HepG2 (cell line): Measurements from ENCODE around the gene RECK. TPM values are rescaled to one million over a fixed set of nuclear protein-coding genes. Genes with fewer than 3 reads are reported as not detected.
A peak's percentile ranks its signal among the peaks of the same experiment; 100 is the strongest.

Experiments used
- ATAC-seq: fragments of 200-7000 bp; cut with Tn5 transposase; 3 replicates; pipeline ENCODE4 v1.9.1; 2020; ENCODE audit warnings: mild to moderate bottlenecking, moderate library complexity
- BruUV-seq: library from RNA; stranded (reverse); fragments of 400-500 nt; replicated peaks from 2 replicates; lab custom pipeline; 2021; lab: Mats Ljungman, UMichigan
- CTCF ChIA-PET: fragments of 300-600 bp; formaldehyde crosslinking; extraction: SDS; loops from one replicate; lab custom pipeline; 2021; ENCODE audit warnings: low total read pairs, inconsistent platforms, low intra/inter-chr PET ratio; lab: Yijun Ruan, JAX
- POLR2A ChIA-PET: fragments of 350-600 bp; sonication (Branson Sonifier 250); formaldehyde crosslinking; loops from one replicate; lab custom pipeline; 2020; ENCODE audit warnings: antibody characterized with exemption, inconsistent platforms; lab: Yijun Ruan, JAX
- DNase-seq: peaks from one replicate; pipeline ENCODE4 v3.0.0-alpha.2; 2015; ENCODE audit warnings: low spot score
- FAIRE-seq: peaks from 3 replicates; lab custom pipeline; 2011; peaks lifted over from hg19 to GRCh38; lab: Jason Lieb, UNC
- H2AFZ ChIP-seq: one replicate; pipeline ENCODE4 v1.6.1; 2011; ENCODE audit warnings: low read length, inconsistent platforms
- H3K27ac ChIP-seq: fragments of 300-600 bp; 3 replicates; pipeline ENCODE4 v1.8.0; 2011; ENCODE audit warnings: mixed run types, mild to moderate bottlenecking, mixed read lengths, low read length, inconsistent platforms; ENCODE audit not compliant: insufficient read depth; ENCODE audit errors: extremely low read length
- H3K27me3 ChIP-seq, 2 experiments: fragments of 200-600 bp in 1 of 2; 2 replicates in 1 of 2; 3 replicates in 1 of 2; pipeline versions ENCODE4 v1.6.0 to v1.8.0; 2011; ENCODE audit warnings: low read length in 2 of 2, mild to moderate bottlenecking in 2 of 2, moderate library complexity in 2 of 2, inconsistent platforms in 1 of 2; ENCODE audit not compliant: insufficient read depth in 2 of 2, control insufficient read depth in 1 of 2
- H3K36me3 ChIP-seq, 2 experiments: fragments of 200-600 bp in 1 of 2; replicated peaks in 1 of 2; 2 replicates in 1 of 2; 3 replicates in 1 of 2; pipeline versions ENCODE4 v1.5.1 to v1.8.0; 2011; ENCODE audit warnings: low read length in 2 of 2, inconsistent platforms in 1 of 2; ENCODE audit not compliant: insufficient read depth in 2 of 2, control insufficient read depth in 1 of 2
- H3K4me1 ChIP-seq: 2 replicates; pipeline ENCODE4 v1.5.1; 2012; ENCODE audit warnings: low read length, inconsistent platforms; ENCODE audit not compliant: insufficient read depth
- H3K4me2 ChIP-seq: 2 replicates; pipeline ENCODE4 v1.6.0; 2011; ENCODE audit warnings: low read depth, low read length, inconsistent platforms
- H3K4me3 ChIP-seq, 3 experiments: fragments of 200-600 bp in 1 of 3; sonication (generic), shearing (Covaris generic) in 1 of 3; replicated peaks in 1 of 3; 2 replicates each; pipeline ENCODE4 v1.5.1; 2011 to 2016; ENCODE audit warnings: low read length in 3 of 3, inconsistent platforms in 2 of 3, low read depth in 2 of 3, mild to moderate bottlenecking in 2 of 3, control low read depth in 1 of 3, mixed read lengths in 1 of 3; ENCODE audit not compliant: insufficient read depth in 1 of 3
- H3K79me2 ChIP-seq: one replicate; pipeline ENCODE4 v1.6.1; 2011; ENCODE audit warnings: low read length, inconsistent platforms; ENCODE audit not compliant: insufficient read depth
- H3K9ac ChIP-seq: 2 replicates; pipeline ENCODE4 v1.6.0; 2011; ENCODE audit warnings: mild to moderate bottlenecking, low read depth, low read length, inconsistent platforms; ENCODE audit not compliant: insufficient read depth
- H3K9me3 ChIP-seq: 2 replicates; pipeline ENCODE4 v1.5.1; 2012; ENCODE audit warnings: mild to moderate bottlenecking, low read length
- H4K20me1 ChIP-seq: 2 replicates; pipeline ENCODE4 v1.6.0; 2011; ENCODE audit warnings: inconsistent platforms, mild to moderate bottlenecking, low read length, moderate library complexity; ENCODE audit not compliant: insufficient read depth
- CEBPB ChIP-seq: IDR thresholded peaks from 2 replicates; pipeline ENCODE4 v1.6.1; 2011; ENCODE audit warnings: low read depth, low read length, improper control_type of control experiment, borderline replicate concordance
- DMAP1 ChIP-seq: IDR thresholded peaks from 2 replicates; pipeline ENCODE4 v1.6.1; 2016
- HCFC1 ChIP-seq: fragments of 150-350 bp; IDR thresholded peaks from 2 replicates; pipeline ENCODE4 v1.6.1; 2014; ENCODE audit warnings: low read depth, low read length
- ISL2 ChIP-seq: sonication (generic); formaldehyde crosslinking; IDR thresholded peaks from 2 replicates; pipeline ENCODE4 v1.5.0; 2020; ENCODE audit warnings: missing genetic modification reagents
- KDM2A ChIP-seq: sonication (generic); formaldehyde crosslinking; IDR thresholded peaks from 2 replicates; pipeline ENCODE4 v1.4.0; 2020; ENCODE audit warnings: low read depth, missing genetic modification reagents, borderline replicate concordance
- POGK ChIP-seq: sonication (generic); formaldehyde crosslinking; conservative IDR thresholded peaks from 2 replicates; pipeline ENCODE4 v1.8.0; 2022; ENCODE audit warnings: mild to moderate bottlenecking, moderate library complexity, missing genetic modification reagents
- SALL1 ChIP-seq: sonication (generic); formaldehyde crosslinking; IDR thresholded peaks from 2 replicates; pipeline ENCODE4 v1.8.0; 2022; ENCODE audit warnings: mild to moderate bottlenecking, missing genetic modification reagents
- SCMH1 ChIP-seq: sonication (generic); formaldehyde crosslinking; IDR thresholded peaks from 2 replicates; pipeline ENCODE4 v1.9.0; 2021; ENCODE audit warnings: missing genetic modification reagents, mild to moderate bottlenecking, borderline replicate concordance
- SMC3 ChIP-seq: IDR thresholded peaks from 2 replicates; pipeline ENCODE4 v1.6.1; 2011; ENCODE audit warnings: low read length, improper control_type of control experiment
- ZFP82 ChIP-seq: sonication (generic); formaldehyde crosslinking; IDR thresholded peaks from 2 replicates; pipeline ENCODE4 v1.5.1; 2020; ENCODE audit warnings: mild to moderate bottlenecking, missing genetic modification reagents, borderline replicate concordance
- ZNF142 ChIP-seq: sonication (generic); formaldehyde crosslinking; IDR thresholded peaks from 2 replicates; pipeline ENCODE4 v1.4.0; 2020; ENCODE audit warnings: missing genetic modification reagents
- ZNF468 ChIP-seq: sonication (generic); formaldehyde crosslinking; IDR thresholded peaks from 2 replicates; pipeline ENCODE4 v1.8.0; 2022; ENCODE audit warnings: mild to moderate bottlenecking, moderate library complexity, missing genetic modification reagents
- ZNF724P ChIP-seq: sonication (generic); formaldehyde crosslinking; IDR thresholded peaks from 2 replicates; pipeline ENCODE4 v1.8.0; 2022; ENCODE audit warnings: missing genetic modification reagents, borderline replicate concordance
- ZNF770 ChIP-seq: sonication (generic); formaldehyde crosslinking; IDR thresholded peaks from 2 replicates; pipeline ENCODE4 v1.5.0; 2020; ENCODE audit warnings: mild to moderate bottlenecking, missing genetic modification reagents
- WGBS: methylation state at CpG from one replicate; pipeline ENCODE4 v1.1.6; 2017; ENCODE audit warnings: low lambda C conversion rate; 5-methylcytosine and 5-hydroxymethylcytosine counted together
- in situ Hi-C: cut with HindIII; loops from 2 replicates; pipeline ENCODE4 v1.10.0; 2017; ENCODE audit warnings: low pct_unique_long_range_greater_than_20kb; ENCODE audit not compliant: extremely low pct_ligation_motif_present
- intact Hi-C: fragments of 100-400 bp; cut with micrococcal nuclease; formaldehyde crosslinking; loops from one replicate; pipeline ENCODE4 v1.10.0; 2022; ENCODE audit not compliant: unreplicated experiment
- polyA plus RNA-seq, 8 experiments: library from polyadenylated mRNA; depleted of rRNA in 3 of 8; stranded (reverse) in 7 of 8; unstranded in 1 of 8; fragments of >200 nt; fragmentation: Illumina TruSeq in 4 of 8; extraction: Trizol in 4 of 8; gene quantifications; 2 replicates each; pipeline versions ENCODE4 v1.2.1 to v1.2.3, GENCODE V29; 2011 to 2016; ENCODE audit warnings: low read depth in 4 of 8, missing spikeins in 1 of 8, mixed read lengths in 1 of 8; ENCODE audit not compliant: insufficient read depth in 1 of 8
- total RNA-seq, 5 experiments: library from RNA; depleted of rRNA; stranded (reverse); fragments of >200 nt; fragmentation: Illumina TruSeq; extraction: Trizol; gene quantifications; 2 replicates each; pipeline ENCODE4 v1.2.3, GENCODE V29; 2016; ENCODE audit warnings: low read depth in 1 of 5

RECK gene
- total and polyA plus RNA-seq, 2 of the 13 experiments (the other 11 are each of a cell fraction or from before 2014, with no cell fraction given), result 3.1 to 4.8 TPM

- TF ChIP-seq ISL2 (no peak), CEBPB (no peak), ZNF468 (CRISPR knock-in tag) (no peak), SMC3 (no peak), HCFC1 (no peak), SCMH1 (CRISPR knock-in tag) (no peak)
These were observed 1.7 kb upstream of the RECK start (continued) for GRCh38 chr9:36035006-36035405.

- intact Hi-C loops, result no loop called here
- FAIRE-seq (no peak), DNase-seq (no peak), ATAC-seq (no peak)
- BruUV-seq, result no TSS peak
- Histone ChIP-seq H3K4me1 (peaks cover 43% of the 10 kb centered on the region), H3K4me3 (peak overlapping the region; percentile 79 to 96 (median 82)), H3K9ac (peak overlapping the region; percentile 34; the same call in 1 of the 2 replicates), H3K27me3 (peaks cover 0 to 4% of the 10 kb centered on the region in 2 experiments; a peak in 1 of 5 replicates), H3K27ac (no peak overlapping the region), H3K4me2 (peak overlapping the region; percentile 99), H2AFZ (peak overlapping the region; percentile 95), H3K9me3 (no peaks in the 10 kb centered on the region), H4K20me1 (no peaks in the 10 kb centered on the region), H3K36me3 (no peaks in the 10 kb centered on the region), H3K79me2 (no peaks in the 10 kb centered on the region)
- in situ Hi-C loops, result no loop called here
- ChIA-PET POLR2A (interaction anchor here (1.4 kb wide), 1 partner anchor 13 kb away, joined by 3 read pairs; no protein-coding TSS in a partner anchor), CTCF (no interaction called here)
- WGBS, result 69% methylated on average over 15 of the region's 20 CpGs
- TF ChIP-seq DMAP1 (0 out of 2 replicates have a peak, but pooled peaks have one; percentile 19), ZNF724P (CRISPR knock-in tag) (0 out of 2 replicates have a peak, but pooled peaks have one; percentile 33), ZFP82 (CRISPR knock-in tag) (no peak), ZNF142 (CRISPR knock-in tag) (no peak), SALL1 (CRISPR knock-in tag) (peak; percentile 3; the same call in 1 of the 2 replicates), POGK (0 out of 2 replicates have a peak, but pooled peaks have one; percentile 8), ZNF770 (CRISPR knock-in tag) (peak; percentile 35; the same call in 1 of the 2 replicates), KDM2A (CRISPR knock-in tag) (0 out of 2 replicates have a peak, but pooled peaks have one; percentile 3)
These were observed 397 bp upstream of the RECK start for GRCh38 chr9:36036253-36036779.
